GM19463 (cell line): ENCODE data around the gene DNAH5.

Experiments
- ATAC-seq: cut with Tn5 transposase; IDR thresholded peaks from one replicate; pipeline ENCODE4 v1.9.1; 2021; ENCODE audit warnings: mild to moderate bottlenecking, moderate library complexity; ENCODE audit not compliant: unreplicated experiment

Gene DNAH5

DNA sequence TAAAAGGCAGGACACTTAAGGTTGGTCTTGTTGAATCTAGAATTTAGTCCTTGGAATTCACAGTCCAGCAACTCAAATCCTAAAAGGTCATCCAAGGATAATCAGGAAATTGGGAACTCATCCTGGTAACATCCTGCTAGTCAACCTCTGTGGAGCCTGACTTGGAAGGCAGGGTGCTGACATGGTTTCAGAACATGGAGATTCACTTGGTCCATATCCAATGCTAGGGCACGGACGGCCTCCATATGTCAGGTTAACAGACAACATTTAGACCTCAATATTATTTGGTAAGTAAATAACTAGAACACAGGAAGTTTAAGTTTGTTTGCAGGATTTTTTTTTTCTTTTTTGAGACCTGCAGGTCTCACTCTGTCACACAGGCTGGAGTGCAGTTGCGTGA is 783 bp upstream of the DNAH5 start:
- ATAC-seq = no peak

- no peak for ATAC-seq
These were observed 812 bp downstream of the DNAH5 start for GRCh38 chr5:13943676-13944075.

DNA sequence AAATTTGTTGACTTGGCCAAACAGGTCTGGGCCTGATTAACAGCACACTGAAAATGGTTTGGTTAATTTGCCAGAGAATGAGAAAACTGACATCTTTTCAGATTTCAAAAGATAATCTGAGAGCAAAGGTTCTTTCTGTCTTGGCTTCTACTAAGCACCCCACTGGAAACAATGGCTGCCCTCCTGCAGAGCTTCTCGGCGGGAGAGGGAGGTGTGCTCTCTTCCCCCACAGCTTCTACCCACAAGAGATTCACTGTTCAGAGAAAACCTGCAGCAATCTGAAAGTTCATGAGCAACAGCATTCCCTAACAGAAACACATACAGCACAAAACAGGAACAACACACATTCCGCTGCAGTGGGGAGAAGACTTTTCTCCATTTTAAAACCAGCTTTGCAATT is 3.0 kb downstream of the DNAH5 start:
- no peak for ATAC-seq

GRCh38 chr5:13939638-13940037 is 4.8 kb downstream of the DNAH5 start:
- no peak for ATAC-seq

- ATAC-seq = no peak
These were observed 9.6 kb downstream of the DNAH5 start for GRCh38 chr5:13934921-13935320.

DNA sequence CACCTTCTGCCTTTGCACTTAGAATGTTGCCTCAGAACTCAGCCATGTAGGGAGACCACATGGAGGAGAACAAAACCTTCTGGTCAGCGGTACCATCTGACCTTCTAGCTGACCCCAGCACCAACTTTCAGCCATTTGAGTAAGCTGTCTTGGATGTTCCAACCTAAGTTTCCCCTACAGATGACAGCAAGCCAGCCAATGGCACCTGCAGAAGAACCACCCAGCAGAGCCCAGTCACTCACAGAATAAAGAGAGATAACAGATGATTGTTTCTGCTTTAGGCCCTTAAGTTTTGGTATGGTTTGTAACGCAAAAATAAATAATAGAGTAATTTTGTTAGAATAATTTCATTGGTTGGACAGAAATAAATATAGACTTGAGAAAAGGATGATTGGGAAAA is 10.4 kb downstream of the DNAH5 start:
- no peak for ATAC-seq

DNA sequence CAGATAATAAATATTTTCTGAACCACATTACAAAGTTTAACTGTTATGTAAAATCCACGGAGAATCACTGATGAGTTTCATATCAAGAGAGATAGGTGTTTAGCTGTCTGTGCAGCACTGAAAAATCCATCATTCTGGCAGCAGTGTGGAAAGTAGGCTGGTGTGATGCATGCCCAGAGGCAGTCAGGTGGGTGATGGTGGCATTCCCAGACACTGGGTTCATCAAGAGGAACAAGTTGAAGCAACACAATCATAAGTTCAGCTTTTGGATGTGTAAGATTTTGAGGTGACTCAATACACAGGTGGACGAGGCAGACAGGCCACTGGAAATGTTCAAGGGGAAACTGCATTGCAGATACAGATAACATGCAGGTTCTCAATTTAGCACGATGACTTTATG is 11.9 kb downstream of the DNAH5 start:
- ATAC-seq = no peak

- ATAC-seq = no peak
These were observed 12.5 kb downstream of the DNAH5 start for GRCh38 chr5:13932011-13932410.

DNA sequence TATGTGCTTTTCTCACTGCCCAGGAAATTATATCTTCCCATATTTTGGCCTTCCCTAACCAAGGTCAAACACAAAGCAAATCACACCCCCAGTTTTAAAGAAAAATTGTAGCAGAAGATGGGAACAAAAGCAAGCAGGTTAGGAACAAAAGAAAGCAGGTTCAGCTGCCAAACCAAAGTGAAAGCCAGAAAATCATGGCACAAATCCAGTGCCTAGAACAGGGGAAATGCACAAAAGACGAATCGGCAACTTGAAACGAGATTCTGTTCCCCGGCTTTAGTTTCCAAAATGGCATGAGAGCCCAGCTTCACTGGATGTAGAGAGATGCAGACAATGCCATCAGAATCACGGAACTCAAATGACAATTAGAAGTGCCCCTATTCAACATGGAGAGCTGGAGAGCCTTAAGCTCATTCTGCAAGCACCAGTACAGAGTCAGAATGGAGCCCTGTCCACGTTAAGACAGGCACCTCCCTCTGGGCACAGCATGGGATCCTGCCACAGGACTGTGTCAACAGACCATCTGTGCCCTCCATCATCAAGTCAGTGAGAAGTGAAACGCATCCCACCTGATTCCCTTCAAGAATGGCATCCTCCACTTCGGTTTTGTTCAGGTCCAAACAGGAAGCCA is 13.8 kb downstream of the DNAH5 start:
- ATAC-seq = no peak

- no peak for ATAC-seq
These were observed 17.8 kb downstream of the DNAH5 start for GRCh38 chr5:13926731-13927130.

GRCh38 chr5:13921578-13921977 is 22.9 kb downstream of the DNAH5 start:
- no peak for ATAC-seq

DNA sequence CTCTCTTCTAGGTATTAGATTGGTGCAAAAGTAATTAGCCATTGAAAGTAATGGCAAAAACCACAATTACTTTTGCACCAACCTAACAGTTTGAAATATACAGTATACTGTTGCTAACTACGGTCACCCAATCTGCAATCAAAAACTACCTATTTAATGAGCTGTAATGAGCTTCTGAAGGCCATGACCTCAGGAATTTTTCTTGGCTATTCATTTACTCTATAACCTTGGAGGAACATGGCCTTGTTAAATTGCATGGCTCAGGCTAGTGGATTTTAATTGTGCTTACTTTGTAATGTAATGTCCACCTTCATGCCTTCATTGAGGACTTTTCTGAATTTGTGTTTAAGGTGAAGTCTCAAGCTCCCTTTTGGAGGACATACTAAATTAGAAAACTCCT is 24.7 kb downstream of the DNAH5 start:
- no peak for ATAC-seq

- ATAC-seq = no peak
These were observed 25.4 kb downstream of the DNAH5 start for GRCh38 chr5:13919087-13919486.

DNA sequence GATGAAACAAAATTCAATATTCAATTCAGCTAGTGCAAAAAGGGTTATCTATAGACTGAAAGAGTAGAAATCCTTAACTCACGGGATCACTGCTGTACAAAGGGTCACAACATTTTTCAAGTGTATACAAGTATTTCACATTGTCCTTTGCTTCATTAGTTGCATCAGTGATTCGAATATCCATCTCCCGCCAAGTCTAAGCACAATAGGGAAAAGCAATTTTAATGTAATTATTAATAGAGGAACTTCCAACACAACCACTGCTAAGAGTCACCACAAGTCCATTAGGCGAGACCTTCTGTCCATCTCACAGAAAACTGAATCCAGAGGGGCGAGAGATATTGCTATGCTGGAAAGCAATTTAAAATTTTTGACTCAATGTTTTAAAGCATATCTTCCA is 27.4 kb downstream of the DNAH5 start:
- no peak for ATAC-seq

GRCh38 chr5:13913962-13914361 is 30.5 kb downstream of the DNAH5 start:
- no peak for ATAC-seq

- no peak for ATAC-seq
These were observed 33.7 kb downstream of the DNAH5 start for GRCh38 chr5:13910637-13911288.

GRCh38 chr5:13910201-13910600 is 34.3 kb downstream of the DNAH5 start:
- ATAC-seq = no peak

- ATAC-seq = no peak
These were observed 35.2 kb downstream of the DNAH5 start for GRCh38 chr5:13909271-13909670.

- no peak for ATAC-seq
These were observed 45.9 kb downstream of the DNAH5 start for GRCh38 chr5:13898569-13898968.

DNA sequence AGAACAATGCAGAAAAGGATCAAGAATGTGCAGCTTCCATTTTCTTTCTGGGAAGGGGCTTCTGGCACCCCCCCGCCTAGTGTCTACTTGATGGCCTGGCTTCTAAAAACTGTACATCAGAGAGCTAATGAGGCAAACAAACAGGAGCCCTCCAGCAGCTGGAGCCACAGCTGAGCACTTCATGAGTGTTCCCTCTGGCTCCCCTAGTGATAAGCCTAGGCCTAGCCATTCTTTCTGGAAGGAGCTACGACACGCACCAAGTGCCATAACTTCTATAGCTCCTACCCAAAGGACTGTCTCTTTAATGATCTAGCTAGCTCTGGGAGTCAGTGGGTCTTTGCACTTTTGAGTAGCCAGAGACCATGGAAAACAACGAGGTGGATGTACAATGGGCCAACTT is 66.1 kb downstream of the DNAH5 start:
- ATAC-seq = no peak

DNA sequence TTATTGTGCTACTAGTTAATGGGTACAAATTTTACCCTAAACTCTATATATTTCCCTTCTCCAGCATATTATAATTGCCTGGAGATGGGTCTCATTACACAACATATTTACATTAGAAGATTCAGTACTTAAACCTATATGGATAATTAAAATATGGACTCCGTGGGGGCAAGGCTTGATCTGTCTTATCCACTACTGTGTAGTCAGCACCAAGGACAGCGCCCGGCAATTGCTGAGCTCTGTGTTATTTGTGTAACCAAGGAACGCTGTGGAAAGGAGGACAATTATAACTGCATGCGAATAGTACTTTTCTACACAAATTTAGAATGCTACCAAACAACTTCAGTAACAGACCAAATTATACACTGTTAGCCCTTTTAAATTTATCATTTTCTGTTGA is 77.7 kb downstream of the DNAH5 start:
- ATAC-seq = no peak

- no peak for ATAC-seq
These were observed 79.2 kb downstream of the DNAH5 start for GRCh38 chr5:13865312-13865711.

GRCh38 chr5:13860146-13860545 is 84.3 kb downstream of the DNAH5 start:
- no peak for ATAC-seq
